H9 (cell line): ENCODE data around the gene PDE7B. TPM values are rescaled to one million over a fixed set of nuclear protein-coding genes. Genes with fewer than 3 reads are reported as not detected.

ENCODE experiments used
- DNase-seq: peaks from one replicate; pipeline ENCODE4 v3.0.0-alpha.2; 2017
- H2AFZ ChIP-seq: one replicate; pipeline ENCODE4 v1.6.1; 2013; ENCODE audit warnings: mild to moderate bottlenecking, low read length, control low read depth, moderate library complexity
- H2AK5ac ChIP-seq: 2 replicates; pipeline ENCODE4 v1.6.1; 2013; ENCODE audit warnings: low read length, control low read depth, mixed read lengths; ENCODE audit not compliant: insufficient read length
- H2BK120ac ChIP-seq: one replicate; pipeline ENCODE4 v1.6.1; 2013; ENCODE audit warnings: low read depth, mild to moderate bottlenecking, low read length, control low read depth, inconsistent platforms; ENCODE audit not compliant: poor library complexity, severe bottlenecking
- H2BK12ac ChIP-seq: 2 replicates; pipeline ENCODE4 v1.6.1; 2013; ENCODE audit warnings: low read length, control low read depth, mixed read lengths, low read depth; ENCODE audit not compliant: insufficient read length
- H2BK15ac ChIP-seq: 2 replicates; pipeline ENCODE4 v1.6.1; 2013; ENCODE audit warnings: low read depth, low read length, control low read depth
- H2BK20ac ChIP-seq: one replicate; pipeline ENCODE4 v1.6.1; 2013; ENCODE audit warnings: low read depth, mild to moderate bottlenecking, low read length, control low read depth, inconsistent platforms; ENCODE audit not compliant: poor library complexity, severe bottlenecking
- H2BK5ac ChIP-seq: 2 replicates; pipeline ENCODE4 v1.6.1; 2013; ENCODE audit warnings: low read length, control low read depth, mixed read lengths; ENCODE audit not compliant: insufficient read length
- H3K14ac ChIP-seq: 2 replicates; pipeline ENCODE4 v1.6.1; 2013; ENCODE audit warnings: low read length, control low read depth; ENCODE audit not compliant: insufficient read depth
- H3K18ac ChIP-seq: 2 replicates; pipeline ENCODE4 v1.6.1; 2013; ENCODE audit warnings: low read depth, mild to moderate bottlenecking, mixed read lengths, low read length, control low read depth; ENCODE audit not compliant: insufficient read length
- H3K23ac ChIP-seq: 2 replicates; pipeline ENCODE4 v1.6.1; 2013; ENCODE audit warnings: low read length, control low read depth, mixed read lengths, low read depth; ENCODE audit not compliant: insufficient read length
- H3K23me2 ChIP-seq: 2 replicates; pipeline ENCODE4 v1.6.1; 2013; ENCODE audit warnings: low read depth, mild to moderate bottlenecking, mixed read lengths, low read length, control low read depth; ENCODE audit not compliant: insufficient read length, poor library complexity, severe bottlenecking
- H3K27ac ChIP-seq: 2 replicates; pipeline ENCODE4 v1.5.1; 2013; ENCODE audit warnings: low read length, control low read depth, mixed read lengths, low read depth; ENCODE audit not compliant: insufficient read length
- H3K27me3 ChIP-seq: 2 replicates; pipeline ENCODE4 v1.6.1; 2013; ENCODE audit warnings: low read length, control low read depth, inconsistent platforms; ENCODE audit not compliant: insufficient read depth
- H3K4ac ChIP-seq: 2 replicates; pipeline ENCODE4 v1.6.1; 2013; ENCODE audit warnings: low read depth, mild to moderate bottlenecking, control low read depth, inconsistent platforms, low read length, moderate library complexity
- H3K4me1 ChIP-seq: 2 replicates; pipeline ENCODE4 v1.6.1; 2013; ENCODE audit warnings: low read length, control low read depth, inconsistent platforms; ENCODE audit not compliant: insufficient read depth
- H3K4me2 ChIP-seq: 2 replicates; pipeline ENCODE4 v1.6.1; 2013; ENCODE audit warnings: low read length, control low read depth, mixed read lengths; ENCODE audit not compliant: insufficient read length, insufficient read depth
- H3K56ac ChIP-seq: 2 replicates; pipeline ENCODE4 v1.6.1; 2013; ENCODE audit warnings: low read depth, mild to moderate bottlenecking, mixed read lengths, low read length, control low read depth; ENCODE audit not compliant: insufficient read length
- H3K79me1 ChIP-seq: 2 replicates; pipeline ENCODE4 v1.6.1; 2013; ENCODE audit warnings: low read depth, mild to moderate bottlenecking, moderate library complexity, low read length, control low read depth, inconsistent platforms; ENCODE audit not compliant: insufficient read depth, poor library complexity, severe bottlenecking
- H3K79me2 ChIP-seq: 2 replicates; pipeline ENCODE4 v1.6.1; 2013; ENCODE audit warnings: low read length, control low read depth, inconsistent platforms; ENCODE audit not compliant: insufficient read depth
- H3K9ac ChIP-seq: 2 replicates; pipeline ENCODE4 v1.6.1; 2013; ENCODE audit warnings: low read length, control low read depth, mixed read lengths; ENCODE audit not compliant: insufficient read length; ENCODE audit errors: extremely low read depth
- H3K9me3 ChIP-seq: one replicate; pipeline ENCODE4 v1.6.1; 2013; ENCODE audit warnings: low read depth, low read length, inconsistent platforms; ENCODE audit not compliant: control insufficient read depth
- H3T11ph ChIP-seq: one replicate; pipeline ENCODE4 v1.6.1; 2013; ENCODE audit warnings: mild to moderate bottlenecking, low read length, control low read depth, inconsistent platforms
- H4K20me1 ChIP-seq: one replicate; pipeline ENCODE4 v1.6.1; 2013; ENCODE audit not compliant: control insufficient read depth, insufficient read length, insufficient read depth
- H4K5ac ChIP-seq: 2 replicates; pipeline ENCODE4 v1.6.1; 2013; ENCODE audit warnings: low read depth, mild to moderate bottlenecking, mixed read lengths, low read length, control low read depth; ENCODE audit not compliant: insufficient read length
- H4K8ac ChIP-seq: replicated peaks from 2 replicates; pipeline ENCODE4 v1.6.1; 2013; ENCODE audit warnings: low read length, control low read depth, mixed read lengths, low read depth; ENCODE audit not compliant: insufficient read length
- H4K91ac ChIP-seq: 2 replicates; pipeline ENCODE4 v1.6.1; 2013; ENCODE audit warnings: low read depth, mild to moderate bottlenecking, moderate library complexity, mixed read lengths, low read length, control low read depth; ENCODE audit not compliant: insufficient read length
- H3K27ac Mint-ChIP-seq, 3 experiments: 2 replicates in 2 of 3; 3 replicates in 1 of 3; pipeline ENCODE4 v1.8.0; 2020 to 2021; ENCODE audit warnings: mixed read lengths in 3 of 3, mild to moderate bottlenecking in 1 of 3, moderate library complexity in 1 of 3
- H3K27me3 Mint-ChIP-seq: 2 replicates; pipeline ENCODE4 v1.8.0; 2021; ENCODE audit warnings: low read depth, mild to moderate bottlenecking, moderate library complexity, mixed read lengths
- H3K36me3 Mint-ChIP-seq, 3 experiments: 2 replicates in 2 of 3; 3 replicates in 1 of 3; pipeline ENCODE4 v1.8.0; 2020 to 2021; ENCODE audit warnings: low read depth in 3 of 3, mixed read lengths in 3 of 3; ENCODE audit not compliant: insufficient read depth in 1 of 3
- H3K4me1 Mint-ChIP-seq, 2 experiments: 2 replicates each; pipeline ENCODE4 v1.8.0; 2020; ENCODE audit warnings: mixed read lengths in 2 of 2
- H3K4me3 Mint-ChIP-seq, 2 experiments: 2 replicates in 1 of 2; 3 replicates in 1 of 2; pipeline ENCODE4 v1.8.0; 2020 to 2021; ENCODE audit warnings: mild to moderate bottlenecking in 2 of 2, mixed read lengths in 2 of 2, moderate library complexity in 1 of 2
- H3K9me3 Mint-ChIP-seq, 2 experiments: 2 replicates in 1 of 2; 3 replicates in 1 of 2; pipeline ENCODE4 v1.8.0; 2020; ENCODE audit warnings: mild to moderate bottlenecking in 2 of 2, mixed read lengths in 2 of 2, moderate library complexity in 1 of 2
- CTCF ChIP-seq: fragments of 200-600 bp; sonication (generic); conservative IDR thresholded peaks from 3 replicates; pipeline ENCODE4 v1.8.0; 2021; ENCODE audit warnings: antibody characterized with exemption, mild to moderate bottlenecking
- WGBS: extraction: QIAGEN DNeasy Blood & Tissue Kit; methylation state at CpG from one replicate; pipeline ENCODE4 v1.1.7; 2013; ENCODE audit warnings: missing lambda C conversion rate, low lambda C conversion rate, mixed read lengths; ENCODE audit not compliant: insufficient read length; ENCODE audit errors: extremely low coverage; 5-methylcytosine and 5-hydroxymethylcytosine counted together
- total RNA-seq: library from RNA; stranded (reverse); gene quantifications from 2 replicates; pipeline ENCODE4 v1.2.1, GENCODE V29; 2021

Gene PDE7B
- total RNA-seq, 1 experiment from 2014 or later = not detected

DNA sequence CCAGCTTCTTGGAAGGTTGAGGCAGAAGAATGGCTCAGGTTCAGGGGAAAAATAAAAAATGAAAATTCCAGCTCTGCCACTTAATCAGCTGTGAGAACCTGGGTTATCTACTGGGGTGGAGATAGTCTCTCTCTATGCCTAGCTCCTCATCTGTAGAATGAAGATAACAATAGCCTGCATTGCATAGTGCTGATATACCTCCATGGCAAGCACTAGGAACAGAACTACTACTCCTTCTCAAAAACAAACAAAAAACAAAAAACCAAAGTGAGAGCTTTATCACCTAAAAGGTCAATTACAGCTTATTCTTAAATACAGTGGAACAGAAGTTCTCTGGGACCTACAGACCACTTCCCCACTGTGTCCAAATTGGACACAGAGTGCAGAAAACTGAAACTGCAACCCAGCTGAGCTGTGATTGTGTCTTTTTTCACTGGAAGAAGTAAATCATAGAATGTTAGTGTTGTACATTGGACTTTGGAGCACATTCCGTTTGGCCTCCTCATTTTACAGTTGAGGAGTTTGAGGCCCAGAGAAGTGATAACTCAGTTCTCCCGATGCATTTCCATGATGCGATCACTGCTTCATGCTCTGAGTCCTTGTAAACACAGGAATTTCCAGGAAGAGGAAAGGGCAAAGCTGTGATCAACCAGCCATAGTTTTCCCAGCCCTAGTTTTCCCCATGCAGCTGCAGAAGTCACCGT lies 375.3 kb downstream of the PDE7B start:
- no CpG with 5 or more reads among the region's 4 CpGs for WGBS
- Histone ChIP-seq H3K4me2 (no peak overlapping the region), H2AFZ (no peak overlapping the region), H2BK20ac (no peak overlapping the region), H4K91ac (no peak overlapping the region), H2BK5ac (no peak overlapping the region), H2BK120ac (no peak overlapping the region), H4K5ac (no peak overlapping the region), H3K27me3 (no peaks in the 10 kb centered on the region), H3K4ac (no peak overlapping the region), H3K23me2 (no peaks in the 10 kb centered on the region), H4K8ac (no peak overlapping the region), H3K9ac (no peak overlapping the region), H3K23ac (no peak overlapping the region), H3K4me1 (no peaks in the 10 kb centered on the region), H4K20me1 (no peaks in the 10 kb centered on the region), H3K79me1 (no peaks in the 10 kb centered on the region), H3K9me3 (no peaks in the 10 kb centered on the region), H3K79me2 (no peaks in the 10 kb centered on the region), H2BK12ac (no peak overlapping the region), H3K14ac (no peak overlapping the region), H3K27ac (no peak overlapping the region), H2AK5ac (no peak overlapping the region), H3T11ph (no peak overlapping the region), H3K18ac (no peak overlapping the region), H3K56ac (no peak overlapping the region), H2BK15ac (no peak overlapping the region)
- DNase-seq = no peak
- peaks cover 0 to 14% (median 7%) of the 10 kb centered on the region in 3 experiments; a peak in 3 of 7 replicates for H3K36me3 Mint-ChIP-seq
- H3K27ac Mint-ChIP-seq = no peak overlapping the region; a peak in 1 of 7 replicates
- no peak for TF ChIP-seq CTCF
- H3K9me3 Mint-ChIP-seq = peaks cover 0 to 4% of the 10 kb centered on the region in 2 experiments; a peak in 2 of 5 replicates
- no peak overlapping the region for H3K4me3 Mint-ChIP-seq
- no peaks in the 10 kb centered on the region for H3K4me1 Mint-ChIP-seq
- H3K27me3 Mint-ChIP-seq = no peaks in the 10 kb centered on the region
